ENCODE data around the gene NDST4. TPM values are rescaled to one million over a fixed set of nuclear protein-coding genes. Genes with fewer than 3 reads are reported as not detected.
A peak's percentile ranks its signal among the peaks of the same experiment; 100 is the strongest.

Gene NDST4
- polyA plus RNA-seq, 1 experiment = not detected

DNA sequence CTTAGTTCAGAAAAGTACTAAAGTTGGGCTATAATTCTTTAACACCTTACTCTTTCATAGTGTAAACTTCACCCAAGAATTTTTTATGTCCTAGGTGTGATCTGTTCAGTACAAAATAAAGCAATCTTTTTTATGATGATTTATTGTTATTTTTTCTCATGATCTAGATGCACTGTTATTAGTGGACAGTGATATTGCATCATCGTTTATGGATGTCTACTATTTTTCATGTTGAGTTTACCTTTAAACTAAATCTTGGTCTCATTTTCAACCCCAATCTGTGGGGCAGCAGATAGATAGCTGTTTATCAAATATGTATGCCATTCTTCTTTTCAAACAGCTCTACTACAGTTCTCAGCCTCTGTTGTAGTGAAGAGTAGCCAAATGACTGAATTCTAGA lies 299.5 kb downstream of the NDST4 start:
- no peak overlapping the region for H3K4me3 ChIP-seq (ENCODE audit: low read depth, low read length)
- no peak for DNase-seq (ENCODE audit: low read depth)
- POLR2A ChIA-PET = no interaction called here
- H3K27me3 ChIP-seq (ENCODE audit: control insufficient read depth, insufficient read depth, low read length) = no peaks in the 10 kb centered on the region
- CTCF ChIA-PET = no interaction called here
- TF ChIP-seq, protein P1, sequence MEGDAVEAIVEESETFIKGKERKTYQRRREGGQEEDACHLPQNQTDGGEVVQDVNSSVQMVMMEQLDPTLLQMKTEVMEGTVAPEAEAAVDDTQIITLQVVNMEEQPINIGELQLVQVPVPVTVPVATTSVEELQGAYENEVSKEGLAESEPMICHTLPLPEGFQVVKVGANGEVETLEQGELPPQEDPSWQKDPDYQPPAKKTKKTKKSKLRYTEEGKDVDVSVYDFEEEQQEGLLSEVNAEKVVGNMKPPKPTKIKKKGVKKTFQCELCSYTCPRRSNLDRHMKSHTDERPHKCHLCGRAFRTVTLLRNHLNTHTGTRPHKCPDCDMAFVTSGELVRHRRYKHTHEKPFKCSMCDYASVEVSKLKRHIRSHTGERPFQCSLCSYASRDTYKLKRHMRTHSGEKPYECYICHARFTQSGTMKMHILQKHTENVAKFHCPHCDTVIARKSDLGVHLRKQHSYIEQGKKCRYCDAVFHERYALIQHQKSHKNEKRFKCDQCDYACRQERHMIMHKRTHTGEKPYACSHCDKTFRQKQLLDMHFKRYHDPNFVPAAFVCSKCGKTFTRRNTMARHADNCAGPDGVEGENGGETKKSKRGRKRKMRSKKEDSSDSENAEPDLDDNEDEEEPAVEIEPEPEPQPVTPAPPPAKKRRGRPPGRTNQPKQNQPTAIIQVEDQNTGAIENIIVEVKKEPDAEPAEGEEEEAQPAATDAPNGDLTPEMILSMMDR (IDR thresholded peaks at IDR 0.05; ENCODE audit: insufficient read depth, low read depth, low read length) = no peak
- no peaks in the 10 kb centered on the region for H3K36me3 ChIP-seq (ENCODE audit: control insufficient read depth, insufficient read depth, low read length)

DNA sequence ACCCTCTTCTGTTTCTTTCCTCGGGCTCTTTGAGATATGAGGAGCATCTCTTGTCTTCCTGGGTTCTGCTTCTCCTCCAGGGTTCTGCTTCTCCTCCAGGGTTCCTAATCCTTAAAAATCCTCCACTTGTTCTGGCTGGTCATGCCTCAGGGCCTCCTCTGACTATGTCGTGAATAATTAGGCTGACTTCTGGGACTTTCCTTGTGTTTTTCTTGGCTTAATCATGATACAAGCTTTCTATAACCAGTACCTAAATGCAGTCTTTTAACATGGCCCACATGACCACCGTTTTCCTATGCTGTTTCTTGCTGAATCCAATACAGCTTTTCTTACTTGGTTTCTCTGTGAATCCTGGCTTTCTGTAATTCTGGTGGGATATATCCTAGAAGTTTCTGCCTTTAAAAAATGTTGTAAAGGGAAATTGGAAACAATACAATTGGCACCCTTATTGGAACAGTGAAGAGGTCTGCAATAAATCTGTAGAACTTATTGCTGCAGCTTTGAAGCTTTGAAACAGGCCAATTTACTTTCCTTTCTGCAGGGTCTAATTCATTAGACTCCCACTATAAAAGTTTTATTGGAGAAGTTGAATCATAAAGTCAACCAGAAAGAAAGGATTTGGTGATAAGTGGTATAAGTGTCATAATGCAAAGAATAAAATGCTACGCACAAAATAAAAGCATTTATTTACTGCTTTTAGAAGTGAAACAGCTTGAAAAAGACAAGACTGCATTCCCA lies 301.7 kb downstream of the NDST4 start:
- Histone ChIP-seq H3K36me3 (ENCODE audit: control insufficient read depth, insufficient read depth, low read length) (no peaks in the 10 kb centered on the region), H3K4me3 (ENCODE audit: low read depth, low read length) (no peak overlapping the region), H3K27me3 (ENCODE audit: control insufficient read depth, insufficient read depth, low read length) (no peaks in the 10 kb centered on the region)
- ChIA-PET CTCF (no interaction called here), POLR2A (no interaction called here)
- TF ChIP-seq, protein P1 (IDR thresholded peaks at IDR 0.05; ENCODE audit: insufficient read depth, low read depth, low read length) = no peak
- DNase-seq (ENCODE audit: low read depth) = no peak

DNA sequence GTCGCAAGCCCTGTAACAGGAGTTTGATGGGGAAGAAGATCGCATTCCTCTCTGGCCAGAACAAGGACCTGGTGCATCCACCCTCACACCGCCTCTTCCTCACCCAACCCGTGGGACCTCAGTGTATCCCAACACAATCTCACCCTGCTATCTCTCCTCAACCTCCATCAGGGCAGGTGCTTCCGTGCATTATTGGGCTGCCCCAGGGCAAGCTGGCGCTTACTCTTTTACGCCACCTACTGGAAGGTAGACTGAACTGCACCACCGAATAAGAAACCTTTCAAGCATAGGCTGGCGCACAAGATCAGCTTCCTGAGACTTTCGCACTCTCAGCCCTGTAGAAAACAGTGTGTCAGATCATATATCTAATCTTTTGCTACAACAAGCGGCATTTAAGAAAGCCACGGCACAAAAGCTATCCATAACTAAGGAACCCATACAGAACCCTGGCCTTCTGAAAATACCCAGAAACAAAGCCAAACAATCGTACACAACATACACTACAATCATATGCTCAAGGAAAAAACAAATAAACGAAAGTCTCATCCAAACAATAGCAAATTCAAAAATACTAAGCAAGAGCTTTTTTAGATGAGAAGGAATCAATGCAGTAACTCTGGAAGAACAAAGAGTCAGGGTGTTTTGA lies 305.5 kb downstream of the NDST4 start:
- CTCF ChIA-PET = interaction anchor here (0.6 to 1.8 kb wide), 11 partner anchors 8 to 1413 kb away, joined by 3 to 13 read pairs (median 4); no protein-coding TSS in a partner anchor
- TF ChIP-seq, protein P1 (IDR thresholded peaks at IDR 0.05; ENCODE audit: insufficient read depth, low read depth, low read length) = peak; percentile 86
- H3K27me3 ChIP-seq (ENCODE audit: control insufficient read depth, insufficient read depth, low read length) = no peaks in the 10 kb centered on the region
- POLR2A ChIA-PET = no interaction called here
- H3K4me3 ChIP-seq (ENCODE audit: low read depth, low read length) = no peak overlapping the region
- no peak for DNase-seq (ENCODE audit: low read depth)
- H3K36me3 ChIP-seq (ENCODE audit: control insufficient read depth, insufficient read depth, low read length) = no peaks in the 10 kb centered on the region

DNA sequence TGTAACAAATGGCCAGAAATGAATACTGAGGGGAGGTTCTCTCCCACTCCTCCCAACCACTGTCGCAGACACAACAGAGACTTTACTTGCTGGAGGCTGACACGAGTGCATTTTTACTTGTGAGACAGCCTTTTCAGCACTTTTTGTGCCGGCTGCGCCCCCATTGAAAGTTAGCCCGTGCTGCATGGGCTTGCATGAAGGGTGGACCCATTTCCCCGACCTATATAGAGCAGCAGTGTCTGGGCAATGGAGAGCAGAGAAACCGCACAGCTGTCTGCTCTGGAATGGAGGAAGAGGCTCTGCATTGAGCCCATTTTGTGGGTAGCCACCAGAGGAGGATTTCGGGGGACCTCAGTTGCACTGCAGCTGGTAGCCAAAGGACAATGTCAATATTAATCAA lies 306.1 kb downstream of the NDST4 start:
- TF ChIP-seq, protein P1 (IDR thresholded peaks at IDR 0.05; ENCODE audit: insufficient read depth, low read depth, low read length) = no peak
- Histone ChIP-seq H3K36me3 (ENCODE audit: control insufficient read depth, insufficient read depth, low read length) (no peaks in the 10 kb centered on the region), H3K27me3 (ENCODE audit: control insufficient read depth, insufficient read depth, low read length) (no peaks in the 10 kb centered on the region), H3K4me3 (ENCODE audit: low read depth, low read length) (no peak overlapping the region)
- no peak for DNase-seq (ENCODE audit: low read depth)
- CTCF ChIA-PET = interaction anchor here (1.1 to 1.8 kb wide), 8 partner anchors 9 to 419 kb away, joined by 3 to 13 read pairs (median 4); no protein-coding TSS in a partner anchor
- POLR2A ChIA-PET = no interaction called here

DNA sequence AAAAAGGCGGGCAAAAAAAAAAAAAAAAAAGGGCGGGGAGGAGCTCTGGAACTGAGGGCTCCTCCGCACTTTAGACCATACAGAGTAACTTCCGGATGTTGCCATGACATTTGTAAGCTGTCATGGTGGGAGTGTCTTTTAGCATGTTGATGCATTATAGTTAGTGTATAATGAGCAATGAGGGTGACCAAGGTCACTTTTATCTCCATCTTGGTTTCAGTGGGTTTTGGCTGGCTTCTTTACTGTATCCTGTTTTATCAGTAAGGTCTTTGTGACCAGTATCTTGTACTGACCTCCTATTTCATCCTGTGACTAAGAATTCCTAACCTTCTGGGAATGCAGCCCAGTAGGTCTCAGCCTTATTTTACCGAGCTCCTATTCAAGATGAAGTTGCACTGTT lies 321.4 kb downstream of the NDST4 start:
- H3K4me3 ChIP-seq (ENCODE audit: low read depth, low read length) = no peak overlapping the region
- TF ChIP-seq, protein P1 (IDR thresholded peaks at IDR 0.05; ENCODE audit: insufficient read depth, low read depth, low read length) = no peak
- H3K36me3 ChIP-seq (ENCODE audit: control insufficient read depth, insufficient read depth, low read length) = no peaks in the 10 kb centered on the region
- no peaks in the 10 kb centered on the region for H3K27me3 ChIP-seq (ENCODE audit: control insufficient read depth, insufficient read depth, low read length)
- no peak for DNase-seq (ENCODE audit: low read depth)
- ChIA-PET CTCF (interaction anchor here (0.6 kb wide), 1 partner anchor 78 kb away, joined by 3 read pairs; no protein-coding TSS in a partner anchor), POLR2A (no interaction called here)
